Measurements from ENCODE around the gene RNF31.
A peak's percentile ranks its signal among the peaks of the same experiment; 100 is the strongest.

Gene RNF31

GRCh38 chr14:24137529-24138395 lies 9.5 kb upstream of the RNF31 start:
- DNase-seq (ENCODE audit: low read depth, low spot score), result no peak

DNA sequence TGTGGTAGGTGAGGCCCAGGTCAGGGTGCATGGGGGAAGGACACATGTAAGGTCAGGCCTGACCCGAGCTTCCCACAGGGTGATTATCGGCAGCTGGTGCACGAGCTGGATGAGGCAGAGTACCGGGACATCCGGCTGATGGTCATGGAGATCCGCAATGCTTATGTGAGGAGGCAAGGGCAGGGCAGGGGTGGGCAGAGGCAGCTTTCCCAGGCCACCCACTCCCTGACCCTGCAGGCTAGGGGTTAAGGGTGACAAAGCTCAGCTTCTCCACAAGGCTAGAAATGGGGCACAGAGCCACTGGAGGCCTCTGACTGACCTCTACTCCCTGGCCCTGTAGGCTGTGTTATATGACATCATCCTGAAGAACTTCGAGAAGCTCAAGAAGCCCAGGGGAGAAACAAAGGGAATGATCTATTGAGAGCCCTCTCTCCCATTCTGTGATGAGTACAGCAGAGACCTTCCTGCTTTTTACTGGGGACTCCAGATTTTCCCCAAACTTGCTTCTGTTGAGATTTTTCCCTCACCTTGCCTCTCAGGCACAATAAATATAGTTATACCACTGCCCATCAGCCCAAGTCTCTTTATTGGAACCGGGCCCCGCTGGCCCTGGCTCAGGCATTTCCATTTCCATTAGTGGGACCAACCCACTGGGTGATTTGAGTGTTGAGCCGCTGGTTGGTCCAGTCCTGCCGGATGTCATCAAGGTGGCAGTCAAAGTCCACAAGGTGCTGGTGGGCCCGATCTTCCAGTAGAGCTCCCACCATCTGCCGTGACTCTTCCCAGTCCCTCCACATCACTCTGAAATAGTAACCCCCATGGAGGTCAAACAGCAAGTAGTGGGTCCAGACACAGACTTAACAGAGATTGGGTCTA lies 8.7 kb upstream of the RNF31 start:
- DNase-seq (ENCODE audit: low read depth, low spot score), result no peak

DNA sequence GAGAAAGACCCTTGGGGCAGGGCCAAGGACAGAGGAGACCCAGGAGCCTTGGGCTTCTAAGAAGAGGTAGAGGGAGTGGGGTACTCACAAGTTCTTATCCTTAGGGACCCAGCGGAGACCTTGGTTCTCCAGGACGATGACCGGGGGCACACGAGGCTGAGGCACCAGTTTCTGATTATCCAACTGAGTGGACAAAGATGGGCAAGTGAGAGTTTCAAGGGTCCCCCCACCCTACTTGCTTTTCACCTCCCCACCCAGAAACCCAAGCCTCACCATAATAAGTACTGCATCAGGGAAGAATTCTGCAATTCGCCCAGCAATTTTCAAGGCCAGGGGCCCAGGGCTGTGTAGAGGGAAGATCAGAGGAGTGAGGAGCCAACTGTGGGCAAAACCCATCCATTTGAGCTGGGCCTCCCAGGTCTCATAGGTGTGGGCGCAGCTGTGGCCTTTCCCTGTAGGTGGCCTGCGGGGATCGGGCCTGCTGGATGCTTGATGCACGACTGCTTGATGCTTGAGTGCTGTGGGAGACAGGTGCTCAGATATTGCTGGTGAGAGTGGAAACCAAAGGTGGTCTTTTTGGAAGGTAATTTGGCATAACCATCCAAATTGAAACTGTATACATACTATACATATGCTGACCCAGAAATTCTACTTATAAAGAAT lies 7.9 kb upstream of the RNF31 start:
- no peak for DNase-seq (ENCODE audit: low read depth, low spot score)

DNA sequence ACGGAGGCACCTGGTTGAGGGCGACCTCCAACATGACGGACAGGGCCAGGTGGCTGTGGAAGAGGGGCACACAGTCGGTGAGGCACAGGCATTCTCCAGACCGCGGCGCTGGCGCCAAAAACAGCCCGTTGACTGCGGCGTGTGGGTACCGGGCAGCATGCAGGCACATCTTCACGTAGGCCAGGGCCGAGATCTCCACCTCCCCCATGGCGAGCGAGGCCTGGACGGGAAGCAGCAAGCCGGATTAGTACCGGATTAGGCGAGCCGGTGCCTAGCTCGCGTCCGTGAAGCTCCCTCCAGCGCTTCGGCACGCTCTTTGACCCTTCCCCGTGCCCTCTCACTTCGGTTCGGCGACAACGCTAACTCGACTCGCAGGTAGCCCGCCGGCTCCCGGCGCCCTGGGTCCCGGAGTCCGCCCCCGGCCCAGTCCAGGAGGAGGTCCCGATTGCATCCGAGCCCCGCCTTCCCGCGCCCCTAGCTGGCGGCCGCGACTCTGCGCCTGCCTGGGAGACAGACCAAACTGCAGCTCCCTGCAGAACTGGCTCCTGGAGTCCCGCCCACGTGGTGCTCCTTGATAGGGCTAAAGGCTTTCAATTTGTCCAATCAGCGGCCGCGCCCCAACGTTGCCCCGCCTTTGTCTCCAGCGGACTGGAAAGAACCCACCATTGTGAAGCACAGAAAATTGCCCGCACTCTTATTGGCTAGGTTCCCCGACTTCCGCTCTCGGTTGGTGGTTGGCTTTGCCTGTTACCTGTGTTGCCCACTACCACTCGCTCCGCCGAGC lies 6.0 kb upstream of the RNF31 start, which contains the start of gene EMC9:
EMC9 (minus strand) TSS at position 495 of the 784 bp plus-strand sequence; CDS start at position 208, 287 bp downstream.
- DNase-seq (ENCODE audit: low read depth, low spot score), result peak; percentile 99

DNA sequence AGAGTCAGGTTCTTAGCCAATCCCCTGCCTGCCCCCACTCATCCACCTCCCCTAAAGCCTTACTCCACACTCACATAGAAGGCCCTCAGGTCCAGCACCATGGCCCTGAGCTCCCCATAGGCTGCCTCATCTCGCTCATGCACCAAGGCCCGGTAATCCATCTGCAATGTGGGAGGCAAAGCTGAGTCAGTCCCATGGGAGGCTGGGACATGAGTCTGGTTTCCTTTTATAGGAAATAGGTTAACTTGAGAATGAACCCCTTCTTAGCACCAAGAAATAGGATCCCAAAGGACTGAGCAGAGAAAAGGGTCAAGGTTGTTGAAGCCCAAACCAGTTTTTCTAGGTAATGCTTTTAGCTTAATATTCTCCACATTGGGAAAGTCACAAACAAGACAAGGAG lies 3.8 kb upstream of the RNF31 start:
- DNase-seq (ENCODE audit: low read depth, low spot score), result no peak

- DNase-seq (ENCODE audit: low read depth, low spot score), result no peak
Measured at GRCh38 chr14:24144451-24144850, 2.8 kb upstream of the RNF31 start.

- DNase-seq (ENCODE audit: low read depth, low spot score), result no peak
Measured at GRCh38 chr14:24145219-24145618, 2.1 kb upstream of the RNF31 start.

DNA sequence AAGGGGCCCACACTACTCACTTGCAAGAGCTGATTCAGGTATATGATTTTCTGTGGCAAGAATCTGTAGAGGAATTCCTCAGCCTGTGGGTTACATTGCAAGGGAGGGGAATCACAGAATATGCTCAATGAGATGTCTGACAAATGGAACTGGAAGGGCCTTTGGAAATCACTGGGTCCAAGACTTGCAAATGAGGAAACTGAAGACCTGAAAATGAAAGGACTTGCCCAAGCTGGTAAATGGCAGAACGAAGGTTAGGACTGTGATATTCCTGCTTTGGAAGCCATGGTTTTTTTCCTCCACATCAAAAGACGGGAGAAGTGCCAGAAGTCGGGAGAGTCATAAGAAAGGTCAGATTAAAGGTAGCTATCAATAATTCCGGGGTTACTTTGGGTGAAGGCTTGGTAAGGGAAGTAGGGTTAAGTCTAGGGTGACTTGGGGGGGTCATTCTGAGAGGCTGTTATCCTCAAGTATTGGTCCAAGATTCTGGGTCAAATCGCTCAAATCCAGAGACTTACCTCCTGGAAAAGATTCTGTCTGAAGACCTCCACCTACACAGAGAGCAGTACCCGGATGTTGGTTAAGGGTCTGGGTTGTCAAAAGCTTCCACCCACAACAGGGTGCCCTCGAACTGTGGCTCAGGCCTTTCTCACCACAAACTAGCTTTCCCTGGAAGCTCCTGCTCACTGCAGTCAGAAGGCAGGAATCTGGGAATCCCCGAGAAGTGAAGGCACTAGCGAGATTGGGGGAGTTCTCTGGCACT lies 1.4 kb upstream of the RNF31 start:
- DNase-seq (ENCODE audit: low read depth, low spot score), result no peak

- DNase-seq (ENCODE audit: low read depth, low spot score), result peak; percentile 68
Measured at GRCh38 chr14:24146453-24146977, 783 bp upstream of the RNF31 start, which contains the start of gene PSME2. Gene PSME2, minus strand, starts transcription at chr14:24146610. Its CDS starts 29 bp downstream, at chr14:24146581.

GRCh38 chr14:24147761-24148428 lies 597 bp downstream of the RNF31 start:
- DNase-seq (ENCODE audit: low read depth, low spot score), result no peak

GRCh38 chr14:24149302-24149969 lies 2.1 kb downstream of the RNF31 start:
- DNase-seq (ENCODE audit: low read depth, low spot score), result no peak

- DNase-seq (ENCODE audit: low read depth, low spot score), result no peak
Measured at GRCh38 chr14:24150061-24150460, 2.8 kb downstream of the RNF31 start.

- DNase-seq (ENCODE audit: low read depth, low spot score), result no peak
Measured at GRCh38 chr14:24150567-24150966, 3.3 kb downstream of the RNF31 start.

GRCh38 chr14:24150993-24151392 lies 3.7 kb downstream of the RNF31 start:
- DNase-seq (ENCODE audit: low read depth, low spot score), result no peak

DNA sequence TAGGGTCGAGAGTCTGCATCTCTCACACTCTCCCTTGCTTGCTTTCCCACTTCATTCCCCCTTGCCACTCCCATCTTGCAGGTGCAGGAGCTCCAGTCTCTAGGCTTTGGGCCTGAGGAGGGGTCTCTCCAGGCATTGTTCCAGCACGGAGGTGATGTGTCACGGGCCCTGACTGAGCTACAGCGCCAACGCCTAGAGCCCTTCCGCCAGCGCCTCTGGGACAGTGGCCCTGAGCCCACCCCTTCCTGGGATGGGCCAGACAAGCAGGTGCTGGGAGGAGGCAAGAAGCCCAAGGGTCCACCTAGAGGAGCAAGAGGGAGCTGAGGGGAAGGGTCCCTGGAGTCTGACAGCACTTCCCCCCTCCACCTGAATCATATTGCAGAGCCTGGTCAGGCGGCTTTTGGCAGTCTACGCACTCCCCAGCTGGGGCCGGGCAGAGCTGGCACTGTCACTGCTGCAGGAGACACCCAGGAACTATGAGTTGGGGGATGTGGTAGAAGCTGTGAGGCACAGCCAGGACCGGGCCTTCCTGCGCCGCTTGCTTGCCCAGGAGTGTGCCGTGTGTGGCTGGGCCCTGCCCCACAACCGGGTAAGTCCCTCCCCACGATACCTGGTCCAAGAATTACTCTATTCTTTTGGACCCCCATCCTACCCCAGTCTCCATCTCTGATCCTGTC lies 4.2 kb downstream of the RNF31 start:
- DNase-seq (ENCODE audit: low read depth, low spot score), result no peak

DNA sequence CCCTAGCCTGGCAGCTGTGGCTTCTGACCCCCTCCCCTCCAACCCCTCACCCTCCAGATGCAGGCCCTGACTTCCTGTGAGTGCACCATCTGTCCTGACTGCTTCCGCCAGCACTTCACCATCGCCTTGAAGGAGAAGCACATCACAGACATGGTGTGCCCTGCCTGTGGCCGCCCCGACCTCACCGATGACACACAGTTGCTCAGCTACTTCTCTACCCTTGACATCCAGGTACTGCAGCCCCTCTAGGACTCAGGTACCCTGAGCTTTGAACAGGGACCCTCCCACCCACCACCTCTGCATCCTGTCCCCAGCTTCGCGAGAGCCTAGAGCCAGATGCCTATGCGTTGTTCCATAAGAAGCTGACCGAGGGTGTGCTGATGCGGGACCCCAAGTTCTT lies 7.8 kb downstream of the RNF31 start:
- no peak for DNase-seq (ENCODE audit: low read depth, low spot score)

GRCh38 chr14:24156840-24157239 lies 9.5 kb downstream of the RNF31 start:
- DNase-seq (ENCODE audit: low read depth, low spot score), result no peak

GRCh38 chr14:24157331-24157730 lies 10.0 kb downstream of the RNF31 start:
- DNase-seq (ENCODE audit: low read depth, low spot score), result no peak

All from activated CD4-positive, CD25-positive, alpha-beta regulatory T cell treated with anti-CD3 and anti-CD28 coated beads, Interleukin-2, amount 50 U/mL, for 16 hours (primary cell).